H1 (cell line): ENCODE results near the gene GCKR. TPM values are rescaled to one million over a fixed set of nuclear protein-coding genes. Genes with fewer than 3 reads are reported as not detected.

Experiments used
- CTCF ChIA-PET: fragments of 300-600 bp; sonication (Branson Sonifier 250); formaldehyde crosslinking; loops from one replicate; lab custom pipeline; 2021; ENCODE audit not compliant: partially characterized antibody; lab: Charles Lee
- POLR2A ChIA-PET: fragments of 300-600 bp; sonication (Branson Sonifier 250); formaldehyde crosslinking; loops from one replicate; lab custom pipeline; 2021; ENCODE audit warnings: inconsistent platforms; ENCODE audit not compliant: partially characterized antibody; lab: Charles Lee
- DNase-seq, 2 experiments: peaks; one replicate each; pipeline versions ENCODE4 v3.0.0 to v3.0.0-alpha.2; 2010 to 2022; ENCODE audit warnings: low spot score in 2 of 2, low read depth in 1 of 2, mixed read lengths in 1 of 2
- FAIRE-seq: peaks from 2 replicates; lab custom pipeline; 2011; peaks lifted over from hg19 to GRCh38; lab: Jason Lieb, UNC
- H2AFZ ChIP-seq: 2 replicates; pipeline ENCODE4 v1.8.1; 2012; ENCODE audit warnings: low read length, inconsistent platforms
- H2AK5ac ChIP-seq: 2 replicates; pipeline ENCODE4 v1.6.1; 2013; ENCODE audit warnings: low read depth, low read length
- H2BK120ac ChIP-seq: replicated peaks from 2 replicates; pipeline ENCODE3; 2013; ENCODE audit warnings: low read depth, low read length, inconsistent platforms
- H2BK12ac ChIP-seq: 2 replicates; pipeline ENCODE4 v1.6.1; 2013; ENCODE audit warnings: low read depth, low read length
- H2BK15ac ChIP-seq: 2 replicates; pipeline ENCODE4 v1.6.1; 2013; ENCODE audit warnings: low read length
- H2BK20ac ChIP-seq: 2 replicates; pipeline ENCODE4 v1.6.1; 2013; ENCODE audit warnings: low read length
- H2BK5ac ChIP-seq: 2 replicates; pipeline ENCODE4 v1.6.1; 2013; ENCODE audit warnings: low read depth, low read length
- H3K14ac ChIP-seq: 2 replicates; pipeline ENCODE4 v1.6.1; 2013; ENCODE audit warnings: inconsistent platforms; ENCODE audit not compliant: insufficient read length
- H3K18ac ChIP-seq: 2 replicates; pipeline ENCODE4 v1.6.1; 2013; ENCODE audit warnings: low read length; ENCODE audit errors: extremely low read depth
- H3K23ac ChIP-seq: 2 replicates; pipeline ENCODE4 v1.6.1; 2013; ENCODE audit warnings: inconsistent platforms; ENCODE audit not compliant: insufficient read length
- H3K23me2 ChIP-seq: 2 replicates; pipeline ENCODE4 v1.6.1; 2013; ENCODE audit warnings: low read depth, low read length
- H3K27ac ChIP-seq: 2 replicates; pipeline ENCODE4 v1.6.1; 2011; ENCODE audit warnings: low read depth, low read length, inconsistent platforms
- H3K27me3 ChIP-seq, 4 experiments: replicated peaks in 1 of 4; 1 replicate in 1 of 4; 2 replicates in 3 of 4; pipeline versions ENCODE4 v1.6.1 to v1.8.1; 2011 to 2013; ENCODE audit warnings: low read length in 3 of 4, mild to moderate bottlenecking in 3 of 4, inconsistent platforms in 2 of 4, mixed read lengths in 2 of 4, moderate library complexity in 1 of 4; ENCODE audit not compliant: control insufficient read depth in 3 of 4, insufficient read depth in 3 of 4; ENCODE audit errors: extremely low read depth in 1 of 4
- H3K36me3 ChIP-seq, 4 experiments: 2 replicates each; pipeline versions ENCODE4 v1.6.1 to v1.8.1; 2011 to 2013; ENCODE audit warnings: mild to moderate bottlenecking in 4 of 4, low read length in 3 of 4, moderate library complexity in 2 of 4, control low read depth in 1 of 4, inconsistent platforms in 1 of 4; ENCODE audit not compliant: insufficient read depth in 4 of 4, control insufficient read depth in 2 of 4
- H3K4ac ChIP-seq: replicated peaks from 2 replicates; pipeline ENCODE3; 2013; ENCODE audit warnings: low read length, low read depth, mixed read lengths, inconsistent platforms; ENCODE audit not compliant: insufficient read length
- H3K4me1 ChIP-seq, 4 experiments: replicated peaks in 1 of 4; 1 replicate in 1 of 4; 2 replicates in 3 of 4; pipeline versions ENCODE4 v1.6.1 to v1.8.1; 2011 to 2013; ENCODE audit warnings: low read length in 3 of 4, inconsistent platforms in 2 of 4, mixed read lengths in 1 of 4; ENCODE audit not compliant: insufficient read depth in 4 of 4, control insufficient read depth in 3 of 4
- H3K4me2 ChIP-seq, 2 experiments: 2 replicates each; pipeline versions ENCODE4 v1.6.1 to v1.8.1; 2011 to 2013; ENCODE audit warnings: low read depth in 2 of 2, low read length in 2 of 2, control low read depth in 1 of 2, inconsistent platforms in 1 of 2, mild to moderate bottlenecking in 1 of 2; ENCODE audit not compliant: insufficient read depth in 1 of 2
- H3K4me3 ChIP-seq, 4 experiments: fragments of 200-600, 300-600 bp in 1 of 4; sonication (generic), shearing (Covaris generic), sonication (Bioruptor Twin) in 1 of 4; 2 replicates each; pipeline versions ENCODE4 v1.5.1 to v1.8.1; 2011 to 2016; ENCODE audit warnings: low read length in 4 of 4, low read depth in 3 of 4, control low read depth in 2 of 4, inconsistent platforms in 2 of 4, mild to moderate bottlenecking in 2 of 4, mixed read lengths in 1 of 4, moderate library complexity in 1 of 4; ENCODE audit not compliant: insufficient read depth in 2 of 4; ENCODE audit errors: extremely low read depth in 1 of 4
- H3K56ac ChIP-seq: replicated peaks from 2 replicates; pipeline ENCODE3; 2013; ENCODE audit warnings: low read depth, mild to moderate bottlenecking, mixed read lengths, low read length, inconsistent platforms; ENCODE audit not compliant: insufficient read length
- H3K79me1 ChIP-seq: 2 replicates; pipeline ENCODE4 v1.6.1; 2013; ENCODE audit warnings: low read depth, low read length, control low read depth
- H3K79me2 ChIP-seq, 2 experiments: 2 replicates each; pipeline versions ENCODE4 v1.6.1 to v1.8.1; 2012 to 2013; ENCODE audit warnings: low read length in 2 of 2, mild to moderate bottlenecking in 2 of 2, inconsistent platforms in 1 of 2; ENCODE audit not compliant: insufficient read depth in 2 of 2, control insufficient read depth in 1 of 2
- H3K9ac ChIP-seq, 4 experiments: replicated peaks in 1 of 4; 1 replicate in 1 of 4; 2 replicates in 3 of 4; pipeline versions ENCODE4 v1.6.1 to v1.8.1; 2011 to 2013; ENCODE audit warnings: low read depth in 3 of 4, low read length in 3 of 4, control low read depth in 2 of 4, mild to moderate bottlenecking in 2 of 4, moderate library complexity in 2 of 4, inconsistent platforms in 1 of 4; ENCODE audit errors: extremely low read depth in 1 of 4
- H3K9me3 ChIP-seq, 2 experiments: 2 replicates each; pipeline versions ENCODE4 v1.6.1 to v1.8.1; 2012 to 2013; ENCODE audit warnings: mild to moderate bottlenecking in 2 of 2, moderate library complexity in 2 of 2, control low read depth in 1 of 2, inconsistent platforms in 1 of 2, low read depth in 1 of 2, low read length in 1 of 2, mixed read lengths in 1 of 2; ENCODE audit not compliant: insufficient read depth in 2 of 2
- H4K20me1 ChIP-seq, 2 experiments: replicated peaks in 1 of 2; 2 replicates each; pipeline versions ENCODE3 to v1.8.1; 2011 to 2013; ENCODE audit warnings: inconsistent platforms in 2 of 2, low read length in 2 of 2, mild to moderate bottlenecking in 1 of 2; ENCODE audit not compliant: insufficient read depth in 2 of 2, control insufficient read depth in 1 of 2
- H4K5ac ChIP-seq: 2 replicates; pipeline ENCODE4 v1.6.1; 2013; ENCODE audit warnings: low read length, low read depth, mixed read lengths, inconsistent platforms; ENCODE audit not compliant: insufficient read length
- H4K8ac ChIP-seq: 2 replicates; pipeline ENCODE4 v1.8.0; 2013; ENCODE audit warnings: mild to moderate bottlenecking, moderate library complexity, low read length, inconsistent platforms; ENCODE audit not compliant: insufficient read depth; ENCODE audit errors: extremely low read depth
- H4K91ac ChIP-seq: replicated peaks from 2 replicates; pipeline ENCODE3; 2013; ENCODE audit warnings: low read length, mixed read lengths, inconsistent platforms; ENCODE audit not compliant: insufficient read length
- BRCA1 ChIP-seq: IDR thresholded peaks from 2 replicates; pipeline ENCODE4 v1.6.1; 2012; ENCODE audit warnings: low read depth, low read length, improper control_type of control experiment
- HDAC2 ChIP-seq, 2 experiments: fragments of 300-600 bp in 1 of 2; sonication (generic) in 1 of 2; IDR thresholded peaks; 2 replicates each; pipeline ENCODE4 v1.6.1; 2011 to 2012; ENCODE audit warnings: low read depth in 2 of 2, low read length in 2 of 2, mild to moderate bottlenecking in 2 of 2, moderate library complexity in 2 of 2, borderline replicate concordance in 1 of 2, inconsistent platforms in 1 of 2
- NRF1 ChIP-seq: IDR thresholded peaks from 2 replicates; pipeline ENCODE4 v1.6.1; 2011; ENCODE audit warnings: mild to moderate bottlenecking, low read depth, low read length, improper control_type of control experiment
- RAD21 ChIP-seq, 2 experiments: IDR thresholded peaks in 1 of 2; conservative IDR thresholded peaks in 1 of 2; 2 replicates each; pipeline ENCODE4 v1.6.1; 2011; ENCODE audit warnings: low read depth in 2 of 2, low read length in 2 of 2, improper control_type of control experiment in 1 of 2, inconsistent platforms in 1 of 2, mild to moderate bottlenecking in 1 of 2, moderate library complexity in 1 of 2
- RFX5 ChIP-seq: IDR thresholded peaks from 2 replicates; pipeline ENCODE4 v1.6.1; 2011; ENCODE audit warnings: low read depth, low read length, improper control_type of control experiment, borderline replicate concordance
- RXRA ChIP-seq: IDR thresholded peaks from 2 replicates; pipeline ENCODE4 v1.6.1; 2011; ENCODE audit warnings: low read depth, mild to moderate bottlenecking, low read length, moderate library complexity; ENCODE audit not compliant: insufficient read depth
- SIX5 ChIP-seq: IDR thresholded peaks from 2 replicates; pipeline ENCODE4 v1.6.1; 2011; ENCODE audit warnings: mild to moderate bottlenecking, low read depth, low read length
- TEAD4 ChIP-seq: IDR thresholded peaks from 2 replicates; pipeline ENCODE4 v1.6.1; 2012; ENCODE audit warnings: low read depth, low read length, inconsistent platforms, mixed read lengths
- WGBS, 2 experiments: shearing (Covaris generic) in 1 of 2; methylation state at CpG; one replicate each; pipeline versions ENCODE4 v1.1.6 to v1.1.7; 2013 to 2015; ENCODE audit warnings: low lambda C conversion rate in 2 of 2, mixed read lengths in 2 of 2, inconsistent platforms in 1 of 2, low coverage in 1 of 2, missing lambda C conversion rate in 1 of 2; ENCODE audit not compliant: insufficient replicate concordance in 2 of 2, insufficient coverage in 1 of 2, insufficient read length in 1 of 2; ENCODE audit errors: extremely low coverage in 1 of 2, missing lambda C conversion rate in 1 of 2; 5-methylcytosine and 5-hydroxymethylcytosine counted together
- polyA plus RNA-seq, 7 experiments: library from polyadenylated mRNA; depleted of rRNA in 3 of 7; stranded (reverse) in 5 of 7; unstranded in 2 of 7; fragments of >200 nt in 5 of 7; fragments of 200-250 nt in 2 of 7; gene quantifications; 1 replicate in 5 of 7; 2 replicates in 1 of 7; 4 replicates in 1 of 7; pipeline versions ENCODE4 v1.2.1 to v1.2.3, GENCODE V29; 2011 to 2013; ENCODE audit warnings: missing spikeins in 2 of 7, mixed read lengths in 2 of 7
- total RNA-seq: library from RNA; stranded (reverse); fragmentation: NEBNext Ultra II Directional; extraction: Animal tissue kit (Norgen Biotek cat#: 25700); gene quantifications from 2 replicates; pipeline ENCODE4 v1.2.1, GENCODE V29; 2021

Gene GCKR
- total and polyA plus RNA-seq, 2 of the 8 experiments (the other 6 are each of a cell fraction or from before 2014, with no cell fraction given) = 0.30 to 1.2 TPM

- Histone ChIP-seq H2BK120ac (no peak overlapping the region), H3K23ac (no peak overlapping the region)
- TF ChIP-seq RXRA (no peak), SIX5 (no peak), RFX5 (no peak), BRCA1 (no peak), TEAD4 (no peak), NRF1 (no peak), RAD21 (IDR thresholded peaks at IDR 0.05 in 1 of 2, conservative IDR thresholded peaks at IDR 0.05 in 1 of 2; ENCODE audit: low read depth in 2 of 2, low read length in 2 of 2) (no peak), HDAC2 (IDR thresholded peaks at IDR 0.05; ENCODE audit: borderline replicate concordance in 1 of 2, low read depth in 2 of 2, low read length in 2 of 2) (no peak)
- TF ChIP-seq, all 59 proteins: peak for 0
- Histone ChIP-seq H3K9me3 (no peaks in the 10 kb centered on the region), H4K20me1 (no peaks in the 10 kb centered on the region), H4K91ac (no peak overlapping the region), H3K36me3 (no peaks in the 10 kb centered on the region), H3K4me2 (no peak overlapping the region), H3K27me3 (peaks cover 0 to 4% (median under 1%) of the 10 kb centered on the region in 4 experiments; a peak in 2 of 7 replicates), H2BK5ac (no peak overlapping the region), H3K56ac (no peak overlapping the region), H2BK15ac (no peak overlapping the region), H3K79me1 (no peaks in the 10 kb centered on the region), H3K4me1 (no peaks in the 10 kb centered on the region), H3K79me2 (no peaks in the 10 kb centered on the region), H3K9ac (no peak overlapping the region), H3K27ac (no peak overlapping the region), H2BK12ac (no peak overlapping the region), H2AK5ac (no peak overlapping the region), H3K18ac (no peak overlapping the region), H2AFZ (no peak overlapping the region), H2BK20ac (no peak overlapping the region), H4K5ac (no peak overlapping the region), H4K8ac (no peak overlapping the region), H3K4me3 (no peak overlapping the region), H3K14ac (no peak overlapping the region), H3K23me2 (no peaks in the 10 kb centered on the region), H3K4ac (no peak overlapping the region)
- no peak for DNase-seq
- CTCF ChIA-PET = no interaction called here
- FAIRE-seq = no peak
- 70% methylated on average over 2 of the region's 2 CpGs; no CpG with 5 or more reads in 1 of the 2 experiments for WGBS, 2 experiments
- POLR2A ChIA-PET = no interaction called here
These were observed 70.0 kb downstream of the GCKR start for GRCh38 chr2:27566628-27567027.
